Ovary (tissue), 3 donors: ENCODE measurements around the gene SPATA18.

Experiments used
- EP300 ChIP-seq: sonication (generic); formaldehyde crosslinking; IDR thresholded peaks from one replicate; pipeline ENCODE4 v1.6.1; 2017; ENCODE audit warnings: antibody characterized with exemption
- POLR2A ChIP-seq: fragments of 450-650 bp; IDR thresholded peaks from one replicate; pipeline ENCODE4 v1.6.1; 2017; ENCODE audit warnings: antibody characterized with exemption, mild to moderate bottlenecking, moderate library complexity
- TF ChIP-seq, protein P1 (sequence below), 3 donors: fragments of 450-650 bp in 2 of 3; fragments of 200-600 bp in 1 of 3; IDR thresholded peaks; one replicate each; pipeline versions ENCODE4 v1.5.1 to v1.8.0; 2016 to 2022; ENCODE audit warnings: antibody characterized with exemption in 3 of 3, mild to moderate bottlenecking in 1 of 3
- donor health status: DM: no; HTN: no; CAD: no.

DNA sequence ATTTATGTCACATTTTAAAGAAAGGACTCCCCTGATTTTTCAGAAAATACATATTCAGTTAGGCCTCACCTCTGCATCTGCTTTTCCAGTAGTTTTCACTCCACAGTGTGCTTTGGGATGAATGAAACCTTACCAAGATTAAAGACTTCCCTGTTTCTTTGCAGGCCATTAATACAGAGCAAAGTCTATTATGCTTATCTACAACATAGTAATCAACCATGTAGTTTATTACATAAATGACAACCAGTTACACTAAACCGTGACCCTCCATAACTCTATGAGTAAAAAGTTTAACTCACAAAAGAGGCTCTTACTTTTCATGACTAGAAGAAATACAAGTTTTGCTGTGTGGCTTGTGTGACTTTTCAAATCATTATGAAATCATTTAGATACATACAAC, 33.3 kb upstream of the SPATA18 start:
- TF ChIP-seq, protein P1, sequence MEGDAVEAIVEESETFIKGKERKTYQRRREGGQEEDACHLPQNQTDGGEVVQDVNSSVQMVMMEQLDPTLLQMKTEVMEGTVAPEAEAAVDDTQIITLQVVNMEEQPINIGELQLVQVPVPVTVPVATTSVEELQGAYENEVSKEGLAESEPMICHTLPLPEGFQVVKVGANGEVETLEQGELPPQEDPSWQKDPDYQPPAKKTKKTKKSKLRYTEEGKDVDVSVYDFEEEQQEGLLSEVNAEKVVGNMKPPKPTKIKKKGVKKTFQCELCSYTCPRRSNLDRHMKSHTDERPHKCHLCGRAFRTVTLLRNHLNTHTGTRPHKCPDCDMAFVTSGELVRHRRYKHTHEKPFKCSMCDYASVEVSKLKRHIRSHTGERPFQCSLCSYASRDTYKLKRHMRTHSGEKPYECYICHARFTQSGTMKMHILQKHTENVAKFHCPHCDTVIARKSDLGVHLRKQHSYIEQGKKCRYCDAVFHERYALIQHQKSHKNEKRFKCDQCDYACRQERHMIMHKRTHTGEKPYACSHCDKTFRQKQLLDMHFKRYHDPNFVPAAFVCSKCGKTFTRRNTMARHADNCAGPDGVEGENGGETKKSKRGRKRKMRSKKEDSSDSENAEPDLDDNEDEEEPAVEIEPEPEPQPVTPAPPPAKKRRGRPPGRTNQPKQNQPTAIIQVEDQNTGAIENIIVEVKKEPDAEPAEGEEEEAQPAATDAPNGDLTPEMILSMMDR (IDR thresholded peaks at IDR 0.05), result no peak
- TF ChIP-seq POLR2A (no peak), EP300 (no peak)
